GM18499 (cell line): ENCODE measurements around the gene ZDHHC17.
"Not testable (repeated sequence)": the region's sequence is repeated elsewhere in the genome, so short reads cannot be mapped to it uniquely, and the experiment has no call there.

Source experiments
- ATAC-seq: cut with Tn5 transposase; IDR thresholded peaks from one replicate; pipeline ENCODE4 v1.9.1; 2021; ENCODE audit warnings: moderate number of reproducible peaks; ENCODE audit not compliant: insufficient read depth, unreplicated experiment

The ZDHHC17 gene

DNA sequence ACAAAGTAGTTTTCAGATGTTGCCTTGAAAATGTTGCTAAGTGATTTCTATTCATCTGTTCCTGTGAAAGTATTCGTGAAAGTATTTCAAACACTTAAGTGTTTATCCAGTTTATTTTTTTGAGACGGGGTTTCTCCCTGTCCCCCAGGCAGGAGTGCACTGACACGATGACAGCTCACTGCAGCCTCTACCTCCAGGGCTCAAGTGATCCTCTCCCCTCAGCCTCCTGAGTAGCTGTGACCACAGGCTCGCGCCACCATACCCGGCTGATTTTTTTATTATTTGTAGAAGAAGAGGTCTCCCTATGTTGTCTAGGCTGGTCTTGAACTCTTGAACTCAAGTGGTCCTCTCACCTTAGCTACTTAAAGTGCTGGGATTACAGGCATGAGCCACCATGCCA is 1.7 kb downstream of the ZDHHC17 start:
- no peak for ATAC-seq

DNA sequence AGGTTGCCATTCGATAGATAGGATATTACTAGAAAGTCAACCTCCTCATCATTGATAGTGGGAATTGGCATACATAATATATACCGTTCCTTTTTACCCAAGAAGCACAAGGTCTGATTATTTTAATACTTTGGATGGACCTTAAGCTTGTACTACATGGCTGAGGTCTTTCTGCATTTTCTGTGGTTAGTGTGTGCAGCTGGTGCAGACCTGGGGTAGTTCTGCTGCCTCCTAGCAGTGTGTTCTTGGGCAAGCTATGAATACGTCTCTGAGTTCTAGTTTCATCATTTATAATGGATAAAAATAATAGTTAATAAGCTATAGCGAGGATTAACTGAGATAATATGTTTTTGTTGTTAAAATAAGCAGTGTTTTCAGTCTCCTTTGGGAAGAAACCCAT is 2.2 kb downstream of the ZDHHC17 start:
- no peak for ATAC-seq

DNA sequence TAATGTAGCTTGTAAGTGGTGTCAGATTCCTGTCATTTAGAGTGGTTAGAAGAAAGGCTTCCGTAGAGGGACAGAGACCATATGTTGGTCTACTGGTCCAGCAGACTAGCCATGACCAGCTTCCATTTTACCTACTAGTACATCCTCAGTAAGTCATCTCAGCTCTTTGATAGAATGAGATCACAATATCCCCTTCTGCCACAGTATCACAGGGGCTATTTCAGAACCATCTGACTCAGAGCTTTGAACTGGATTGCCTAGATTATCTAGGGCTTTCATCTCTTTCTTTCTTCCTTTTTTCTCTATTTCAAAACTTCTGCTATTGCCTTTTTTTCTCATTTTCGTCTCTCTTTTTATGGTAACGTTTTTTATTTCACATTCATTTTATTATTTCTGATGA is 4.7 kb downstream of the ZDHHC17 start:
- ATAC-seq: no peak

DNA sequence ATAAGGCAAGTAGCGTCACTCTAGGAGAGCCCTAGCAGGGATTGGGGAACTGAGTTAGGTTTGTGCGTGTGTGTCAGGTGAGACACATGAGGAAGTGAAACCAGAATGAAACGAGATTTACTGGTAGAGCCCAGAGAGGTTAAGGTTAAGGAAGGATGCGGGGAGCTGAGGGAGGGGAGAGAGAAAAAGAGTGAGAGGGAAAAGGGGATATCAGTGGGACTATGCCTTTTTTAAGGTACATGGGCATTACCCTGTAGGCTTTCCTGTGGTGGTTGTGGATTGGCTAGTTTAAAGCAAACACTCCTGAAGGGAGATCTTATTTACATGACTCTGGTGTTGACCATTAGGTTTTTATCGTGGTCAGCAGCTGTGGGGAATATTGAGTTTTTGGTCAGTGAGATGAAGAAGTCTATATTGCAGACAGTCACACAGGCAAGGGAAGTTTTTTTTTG is 13.9 kb downstream of the ZDHHC17 start:
- ATAC-seq: peak; percentile 97

DNA sequence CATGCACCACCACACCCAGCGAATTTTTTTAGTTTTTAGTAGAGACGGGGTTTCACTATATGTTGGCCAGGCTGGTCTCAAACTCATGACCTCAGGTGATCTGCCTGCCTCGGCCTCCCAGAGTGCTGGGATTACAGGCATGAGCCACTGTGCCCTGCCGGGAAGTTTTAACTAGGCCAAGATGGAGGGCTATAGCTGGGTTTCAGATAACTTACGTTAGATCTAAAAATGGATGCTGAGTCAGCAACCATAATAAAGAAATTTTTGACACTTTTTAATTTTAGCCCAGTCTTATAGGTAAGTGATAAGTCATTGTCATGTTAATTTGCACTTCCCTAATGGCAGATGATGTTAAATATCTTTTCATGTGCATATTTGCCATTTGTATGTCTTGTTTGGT is 14.4 kb downstream of the ZDHHC17 start:
- no peak for ATAC-seq

DNA sequence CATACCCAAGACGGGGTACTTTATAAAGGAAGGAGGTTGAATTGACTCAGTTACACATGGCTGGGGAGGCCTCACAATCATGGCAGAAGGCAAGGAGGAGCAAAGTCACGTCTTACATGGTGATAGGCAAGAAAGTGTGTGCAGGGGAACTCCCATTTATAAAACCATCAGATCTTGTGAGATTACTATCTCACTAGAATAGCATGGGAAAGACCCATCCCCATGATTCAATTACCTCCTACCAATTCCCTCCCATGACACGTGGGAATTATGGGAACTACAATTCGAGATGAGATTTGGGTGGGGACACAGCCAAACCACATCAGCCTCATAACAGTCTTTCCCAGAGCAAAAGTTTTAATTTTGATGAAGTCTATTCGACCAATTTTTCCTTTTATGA is 15.4 kb downstream of the ZDHHC17 start:
- ATAC-seq: not testable (repeated sequence)

DNA sequence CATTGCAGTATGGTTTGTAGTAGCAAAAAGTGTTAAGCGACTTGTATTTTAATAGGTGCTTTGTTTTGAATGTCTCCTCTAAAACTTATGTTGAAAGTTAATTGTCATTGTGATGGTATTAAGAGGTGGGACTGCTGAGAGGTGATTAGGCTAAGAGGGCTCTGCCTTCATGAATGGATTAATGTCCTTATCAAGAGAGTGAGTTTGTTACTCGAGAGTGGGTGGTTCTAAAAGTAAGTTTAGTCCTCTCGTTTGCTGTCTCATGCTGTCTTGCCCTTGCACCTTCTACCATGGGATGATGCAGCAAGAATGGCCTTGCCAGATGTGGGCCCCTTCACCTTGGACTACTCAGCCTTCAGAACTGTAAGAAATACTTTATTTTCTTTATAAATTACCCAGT is 17.4 kb downstream of the ZDHHC17 start:
- no peak for ATAC-seq

DNA sequence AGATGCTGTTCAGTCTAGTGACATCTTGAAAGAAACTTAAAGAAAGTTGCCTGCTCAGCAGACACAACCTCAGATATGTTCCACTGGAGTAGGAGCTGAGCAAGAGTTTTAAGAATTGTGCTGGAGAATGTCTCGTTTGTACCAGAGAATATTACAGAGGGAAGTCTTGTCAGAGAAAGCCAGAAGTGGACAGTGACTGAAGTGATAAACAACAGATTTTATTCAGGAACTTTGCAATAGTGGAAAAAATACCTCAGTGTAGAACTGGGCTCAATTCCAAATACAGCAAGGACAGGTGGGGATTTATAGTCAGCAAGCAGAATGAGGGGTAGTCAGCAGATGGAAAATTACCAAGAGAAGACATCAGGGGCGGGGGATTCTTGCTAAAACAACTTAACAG is 18.6 kb downstream of the ZDHHC17 start:
- no peak for ATAC-seq

DNA sequence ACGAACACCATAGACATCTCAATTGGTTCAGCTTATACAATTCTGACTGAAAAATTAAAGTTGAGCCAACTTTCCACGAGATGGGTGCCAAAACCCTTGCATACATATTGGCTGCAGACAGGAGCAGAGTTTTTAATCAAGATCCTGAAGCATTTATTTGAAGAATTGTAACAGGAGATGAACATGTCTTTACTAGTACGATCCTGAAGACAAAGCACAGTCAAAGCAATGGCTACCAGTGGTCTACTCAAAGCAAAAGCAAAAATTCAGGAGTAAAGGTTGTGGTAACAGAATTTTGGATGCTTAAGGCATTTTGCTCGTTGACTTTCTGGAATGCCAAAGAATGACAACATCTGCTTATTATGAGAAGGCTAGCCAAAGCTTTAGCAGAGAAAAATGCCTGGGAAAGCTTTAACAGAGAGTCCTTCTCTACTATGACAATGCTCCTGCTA is 20.7 kb downstream of the ZDHHC17 start:
- ATAC-seq: no peak

DNA sequence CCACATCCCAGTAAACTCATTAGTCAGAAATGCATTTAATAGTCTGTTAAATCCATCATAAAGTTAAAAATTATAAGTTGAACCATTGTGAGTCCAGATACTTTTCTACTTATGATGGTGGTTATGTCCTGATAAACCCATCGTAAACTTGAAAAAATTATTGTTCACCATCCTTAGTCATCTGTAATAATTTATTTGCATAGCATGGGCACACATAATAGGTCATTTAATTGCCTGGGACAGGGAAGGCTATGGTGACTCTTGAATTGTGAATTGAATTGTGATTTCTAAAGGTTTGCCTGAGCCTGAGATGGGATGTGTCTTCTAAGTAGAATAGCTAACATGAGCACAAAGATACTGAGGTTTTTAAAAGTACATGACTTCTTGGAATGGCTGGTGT is 21.5 kb downstream of the ZDHHC17 start:
- no peak for ATAC-seq

DNA sequence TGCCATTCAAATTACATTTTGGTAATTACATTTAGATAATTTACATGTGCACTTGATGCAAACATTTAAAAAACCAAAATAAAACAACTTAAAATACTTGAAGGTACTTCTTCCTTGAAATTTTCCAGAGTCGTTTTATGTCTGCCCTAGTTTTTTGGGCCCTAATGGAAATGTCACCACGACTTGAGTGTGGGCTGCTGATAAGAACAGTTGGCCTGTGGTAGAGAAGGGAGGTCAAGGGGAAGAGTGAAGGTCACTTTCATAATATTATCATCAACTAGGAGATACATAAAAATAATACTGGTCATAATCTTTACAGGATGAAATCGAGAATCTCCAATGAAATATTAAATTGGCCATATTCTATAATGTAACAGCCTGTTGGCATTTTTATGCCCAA is 23.1 kb downstream of the ZDHHC17 start:
- ATAC-seq: no peak

DNA sequence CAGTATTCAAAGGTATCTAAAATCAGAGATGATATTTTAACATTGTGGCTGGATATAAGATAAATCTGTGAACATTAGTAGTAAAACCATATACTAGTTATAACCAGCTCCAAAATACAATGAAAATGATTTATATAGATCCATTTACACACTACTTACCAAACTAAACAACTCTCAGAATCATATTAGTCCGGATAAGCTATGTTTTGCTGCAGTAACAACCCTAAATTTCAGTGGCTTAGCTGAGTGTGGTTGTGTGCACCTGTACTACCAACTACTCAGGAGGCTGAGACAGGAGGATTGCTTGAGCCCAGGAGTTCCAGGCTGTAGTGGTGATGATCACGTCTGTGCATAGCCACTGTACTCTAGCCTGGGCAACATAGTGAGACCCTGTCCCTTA is 23.8 kb downstream of the ZDHHC17 start:
- no peak for ATAC-seq

DNA sequence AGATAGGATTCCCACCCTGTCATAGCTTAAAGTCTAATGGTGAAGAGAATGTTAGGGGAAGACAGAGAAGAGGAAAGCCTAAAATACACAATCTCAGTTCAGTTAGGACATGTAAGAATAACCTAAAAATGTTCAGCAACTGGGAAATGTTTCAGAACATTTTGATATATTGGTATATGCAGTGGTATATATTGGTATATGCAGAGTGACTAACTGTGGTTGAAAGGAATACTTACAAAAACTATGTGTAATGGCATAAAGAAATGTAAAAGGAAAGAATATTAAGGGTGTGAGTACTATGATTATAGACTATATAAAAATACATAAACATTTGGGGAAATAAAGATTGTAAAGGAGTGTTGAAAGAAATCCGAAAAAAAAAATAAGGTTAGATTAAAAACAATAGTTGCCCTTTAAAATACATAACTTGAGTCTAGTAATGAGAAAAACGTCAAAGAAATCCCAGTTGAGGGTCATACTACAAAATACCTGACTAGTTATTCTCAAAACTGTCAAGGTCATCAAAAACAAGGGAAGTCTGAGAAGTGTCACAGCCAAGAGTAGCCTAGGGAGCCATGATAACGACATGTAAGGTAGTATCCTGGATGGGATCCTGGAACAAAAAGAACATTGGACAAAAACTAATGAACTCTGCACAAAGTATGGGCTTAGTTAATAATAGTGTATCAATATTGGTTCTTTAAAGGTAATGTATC is 25.6 kb downstream of the ZDHHC17 start:
- no peak for ATAC-seq

DNA sequence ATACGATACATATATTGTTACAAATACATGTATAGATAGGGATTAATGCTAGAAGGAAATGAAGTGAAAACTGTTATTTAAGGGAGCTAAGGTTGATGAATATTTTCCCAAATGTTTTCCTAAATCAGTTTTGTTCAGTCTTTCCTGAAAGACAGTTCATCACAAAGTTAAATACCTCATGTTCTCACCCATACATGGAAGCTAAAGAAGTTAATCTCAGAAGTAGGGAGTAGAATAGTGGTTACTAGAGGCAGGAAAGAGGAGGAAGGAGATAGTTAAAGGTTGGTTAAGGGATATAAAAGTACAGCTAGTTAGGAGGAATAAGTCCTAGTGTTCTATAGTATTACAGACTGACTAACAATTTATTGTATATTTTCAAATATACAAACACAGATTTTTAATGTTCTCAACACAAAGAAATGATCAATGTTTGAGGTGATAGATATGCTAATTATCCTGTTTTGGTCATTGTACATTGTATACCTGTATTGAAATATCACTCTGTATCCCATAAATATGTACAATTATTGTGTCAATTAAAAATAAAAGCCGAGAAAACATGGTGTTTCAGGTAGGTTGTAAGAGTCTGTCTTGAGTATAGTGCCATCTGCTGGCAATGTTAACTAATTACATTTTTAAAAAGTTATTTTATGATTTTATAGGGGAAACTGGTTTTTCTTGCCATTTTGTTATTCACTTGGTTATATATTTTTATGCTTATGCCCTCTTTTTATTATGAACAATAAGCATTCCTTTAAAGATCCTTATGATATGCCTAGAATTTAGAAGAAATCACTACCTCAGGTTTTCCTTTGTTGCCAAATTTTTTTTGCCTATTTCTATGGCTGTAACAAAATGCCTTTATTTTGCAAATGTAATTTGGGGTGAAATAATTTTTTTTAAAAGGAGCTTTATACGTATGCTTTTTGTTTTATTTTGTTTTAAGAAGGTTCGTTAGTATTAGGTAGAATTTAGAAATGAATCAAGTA is 26.9 kb downstream of the ZDHHC17 start:
- ATAC-seq: no peak

DNA sequence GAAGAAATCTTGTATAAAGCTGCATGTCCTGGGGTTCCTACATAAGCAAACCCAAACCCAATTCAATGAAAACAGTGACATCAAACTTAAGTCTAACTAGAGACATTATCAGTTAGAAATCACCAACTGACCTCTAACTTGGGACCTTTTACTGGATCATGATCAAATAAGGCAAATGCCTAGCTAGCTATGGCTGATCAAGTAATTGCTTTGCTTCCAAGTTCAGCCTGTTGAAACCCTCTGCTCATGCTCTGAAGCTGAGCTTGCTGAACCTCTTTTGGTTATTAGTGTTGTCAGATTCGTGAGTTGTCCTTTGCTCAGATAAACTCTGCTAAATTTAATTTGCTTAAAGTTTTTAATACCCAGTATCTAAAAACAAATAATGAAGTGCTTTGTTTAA is 28.9 kb downstream of the ZDHHC17 start:
- no peak for ATAC-seq

DNA sequence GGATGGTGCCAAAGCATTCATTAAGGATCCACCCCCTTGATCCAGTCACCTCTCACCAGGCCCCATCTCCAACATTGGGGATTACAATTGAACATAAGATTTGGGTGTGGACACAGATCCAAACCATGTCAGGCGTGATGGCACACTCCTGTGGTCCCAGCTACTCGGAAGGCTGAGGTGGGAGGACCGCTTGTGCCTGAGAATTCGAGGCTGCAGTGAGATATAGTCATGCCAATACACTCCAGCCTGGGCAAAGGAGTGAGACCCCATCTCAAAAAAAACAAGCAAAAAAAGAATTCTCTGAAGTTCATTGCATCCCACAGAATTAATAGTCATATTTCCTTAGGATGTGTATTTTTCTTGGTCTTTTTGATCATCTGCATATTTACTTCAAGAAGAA is 34.9 kb downstream of the ZDHHC17 start:
- ATAC-seq: no peak

DNA sequence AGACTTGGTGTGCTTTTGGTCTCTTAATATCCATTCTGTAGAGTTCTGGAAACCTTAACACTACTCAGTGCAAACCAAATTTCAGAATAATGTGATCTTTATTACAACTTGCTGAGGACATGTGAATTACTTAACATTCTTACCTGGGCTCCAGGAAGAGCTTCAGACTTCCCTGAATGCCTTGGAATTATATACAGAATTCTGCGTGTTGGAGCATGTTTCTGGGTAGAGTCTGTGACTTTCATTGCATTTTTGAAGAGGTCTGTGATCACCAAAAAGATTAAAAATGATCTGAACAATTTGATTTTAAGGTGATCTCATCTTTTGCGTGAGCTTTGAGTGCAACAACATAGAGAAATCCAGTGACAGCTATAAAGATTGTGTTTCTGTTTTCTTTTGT is 35.4 kb downstream of the ZDHHC17 start:
- no peak for ATAC-seq

DNA sequence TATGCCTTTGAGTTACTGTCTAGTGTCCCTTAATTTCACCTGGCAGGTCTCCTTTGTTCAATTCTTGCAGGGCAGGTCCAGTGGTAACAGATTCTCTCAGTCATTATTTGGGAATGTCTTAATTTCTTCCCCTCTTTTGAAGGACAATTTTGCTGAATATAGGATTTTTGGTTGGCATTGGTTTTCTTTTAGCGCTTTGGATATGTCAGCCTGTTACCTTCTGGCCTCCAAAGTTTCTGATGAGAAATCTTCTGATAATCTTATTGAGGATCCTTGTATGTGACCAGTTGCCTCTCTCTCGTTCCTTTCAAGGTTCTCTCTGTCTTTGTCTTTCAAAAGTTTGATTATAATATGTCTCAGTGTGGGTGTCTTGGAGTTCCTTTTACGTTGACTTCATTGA is 38.1 kb downstream of the ZDHHC17 start:
- no peak for ATAC-seq

DNA sequence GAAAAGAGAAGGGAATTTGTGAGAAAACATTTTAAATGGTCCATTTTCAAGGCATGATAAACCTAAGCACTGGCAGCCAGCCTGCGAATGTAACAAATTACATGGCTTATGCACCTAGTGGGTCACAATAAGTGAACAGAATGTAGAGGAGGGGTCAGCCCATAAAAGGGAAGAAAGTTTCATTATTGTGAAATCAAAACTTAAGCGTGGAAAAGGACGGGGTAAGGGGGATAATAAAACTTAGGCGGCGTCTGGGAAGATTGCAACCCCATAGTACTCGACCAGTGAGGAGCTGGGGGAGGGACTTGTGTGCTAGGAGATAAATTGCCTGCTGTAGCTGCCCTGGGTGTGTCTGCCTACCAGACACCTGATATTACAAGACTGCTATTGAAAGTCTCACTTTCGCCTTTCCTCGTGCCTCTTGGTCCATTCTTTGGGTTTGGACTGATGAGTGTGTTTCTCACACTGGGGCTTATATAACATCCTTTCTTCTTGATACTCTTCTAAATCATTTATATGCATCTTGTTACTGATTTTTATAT is 40.6 kb downstream of the ZDHHC17 start:
- no peak for ATAC-seq

DNA sequence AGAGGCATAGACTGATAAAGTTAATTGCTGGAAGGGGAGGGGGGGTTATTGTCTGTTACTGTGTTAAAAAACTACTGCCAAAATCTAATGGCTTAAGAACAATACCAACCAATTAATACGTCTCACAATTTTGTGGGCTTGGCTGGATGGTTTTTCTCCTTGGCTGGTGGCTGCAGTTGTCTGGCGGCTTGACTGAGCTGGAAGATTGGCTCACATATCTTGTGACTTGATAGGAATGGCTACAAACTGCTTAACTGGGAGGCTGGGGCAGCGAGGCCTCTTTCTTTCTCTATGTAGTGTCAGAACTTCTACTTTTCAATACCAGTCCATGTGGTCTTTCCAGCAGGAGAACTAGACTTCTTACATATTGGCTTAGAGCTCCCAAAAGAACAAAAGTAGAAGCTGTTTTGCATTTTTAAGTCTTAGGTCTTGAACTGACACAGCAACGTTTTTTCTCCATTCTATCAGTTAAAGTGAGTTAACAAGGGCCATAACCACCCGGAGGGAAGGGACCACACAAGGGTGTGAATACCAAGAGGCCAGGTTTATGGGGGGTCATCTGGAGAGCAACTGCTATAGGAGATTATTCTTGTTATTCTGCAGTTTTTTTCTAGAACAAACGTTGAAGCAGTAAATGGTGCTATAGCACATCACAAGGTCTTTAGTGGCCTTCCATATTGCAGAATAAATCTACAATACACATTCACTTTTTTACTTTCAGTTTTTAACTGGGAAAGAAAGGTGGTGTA is 46.9 kb downstream of the ZDHHC17 start:
- ATAC-seq: no peak
